Left colon (tissue), 2 donors: ENCODE data around the gene TOX3. TPM values are rescaled to one million over a fixed set of nuclear protein-coding genes. Genes with fewer than 3 reads are reported as not detected.
A peak's percentile ranks its signal among the peaks of the same experiment; 100 is the strongest.

Experiments
- ATAC-seq: fragments of 200-7000 bp; cut with Tn5 transposase; one replicate; pipeline ENCODE4 v1.9.1; 2020; ENCODE audit warnings: mild to moderate bottlenecking, moderate library complexity
- DNase-seq, 2 donors: peaks; one replicate each; pipeline ENCODE4 v3.0.0-alpha.2; 2020
- intact Hi-C, 2 donors: fragments of 100-400 bp; cut with DNase I in 1 of 2; cut with micrococcal nuclease in 1 of 2; formaldehyde crosslinking; loops; one replicate each; pipeline versions ENCODE4 v1.11.2 to v1.14.0; 2022; cut with DNase I, micrococcal nuclease
- long read RNA-seq: library from polyadenylated mRNA; unstranded; transcript quantifications from one replicate; pipeline ENCODE4 v2.0.0, GENCODE V29; 2021
- total RNA-seq, 2 donors: library from RNA; stranded (reverse); fragmentation: NEBNext Ultra II Directional; extraction: Animal tissue kit (Norgen Biotek cat#: 25700); gene quantifications; one replicate each; pipeline ENCODE4 v1.2.1, GENCODE V29; 2021
- donor health status: DM: no; HTN: no; CAD: no.
- donor health status: DM: yes; HTN: yes; CAD: no.

Gene TOX3
- 10 to 100 TPM; 47.8 to 51.7 TPM for total RNA-seq
- long read RNA-seq, transcript TOX3-201 (7 exons, 3,233 nt): major isoform, 5 of 57 reads
- long read RNA-seq, transcript TOX3-204 (2 exons, 3,414 nt): major isoform, 5 of 57 reads
- long read RNA-seq, partial matches to known transcripts: 28 of 57 reads
- long read RNA-seq, other reads (novel, unspliced or antisense): 19 of 57 reads

DNA sequence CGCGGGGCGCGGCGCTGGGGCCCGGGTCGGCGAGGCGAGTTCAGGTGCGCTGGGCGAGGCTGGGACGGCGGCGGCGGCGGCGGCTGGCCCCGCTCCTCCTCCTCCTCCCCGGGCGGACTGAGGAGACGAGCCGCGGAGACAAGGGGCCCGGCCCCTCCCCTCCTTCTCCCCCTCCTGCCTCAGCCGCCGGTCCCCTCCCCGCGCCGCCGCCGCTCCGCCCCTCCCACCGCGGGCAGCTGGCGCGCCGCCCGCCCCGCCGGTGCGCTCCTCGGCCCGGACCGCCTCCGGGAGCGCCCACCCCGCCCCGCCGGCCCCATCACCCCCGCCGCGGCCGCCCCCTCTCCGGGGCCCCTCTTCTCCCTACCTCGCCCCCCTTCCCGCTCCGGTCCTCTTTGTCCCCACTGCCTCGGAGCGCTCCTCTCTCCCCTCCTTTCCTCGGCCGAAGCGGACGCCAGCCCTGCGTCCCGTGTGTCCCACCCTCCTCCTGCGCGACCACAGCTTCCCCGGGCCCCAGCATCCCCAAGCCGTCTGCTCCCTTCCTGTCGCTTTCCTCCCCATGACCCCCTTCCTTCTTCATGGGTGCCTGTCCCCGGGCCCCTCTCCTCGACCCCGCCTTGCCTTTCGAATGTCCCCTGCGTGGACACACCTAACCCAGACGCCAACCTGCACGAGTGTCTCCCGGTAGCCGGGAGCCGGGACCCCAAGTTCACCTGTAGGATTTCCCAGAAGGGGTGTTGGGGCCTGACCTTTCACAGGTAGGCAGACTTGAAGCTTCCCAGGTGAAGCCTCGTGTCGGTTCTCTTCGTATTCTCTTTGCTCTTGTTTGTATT is at the start of gene TOX3:
Gene TOX3, minus strand, starts transcription at position 140 of the 830 bp plus-strand sequence. CDS start 420 bp downstream, outside the sequence.
- DNase-seq (peak; percentile 66 to 73), ATAC-seq (peak; percentile 77)
- intact Hi-C loops: no loop called here

GRCh38 chr16:52592778-52593177 is 45.8 kb upstream of the TOX3 start:
- no peak for DNase-seq
- intact Hi-C loops: no loop called here
- no peak for ATAC-seq

DNA sequence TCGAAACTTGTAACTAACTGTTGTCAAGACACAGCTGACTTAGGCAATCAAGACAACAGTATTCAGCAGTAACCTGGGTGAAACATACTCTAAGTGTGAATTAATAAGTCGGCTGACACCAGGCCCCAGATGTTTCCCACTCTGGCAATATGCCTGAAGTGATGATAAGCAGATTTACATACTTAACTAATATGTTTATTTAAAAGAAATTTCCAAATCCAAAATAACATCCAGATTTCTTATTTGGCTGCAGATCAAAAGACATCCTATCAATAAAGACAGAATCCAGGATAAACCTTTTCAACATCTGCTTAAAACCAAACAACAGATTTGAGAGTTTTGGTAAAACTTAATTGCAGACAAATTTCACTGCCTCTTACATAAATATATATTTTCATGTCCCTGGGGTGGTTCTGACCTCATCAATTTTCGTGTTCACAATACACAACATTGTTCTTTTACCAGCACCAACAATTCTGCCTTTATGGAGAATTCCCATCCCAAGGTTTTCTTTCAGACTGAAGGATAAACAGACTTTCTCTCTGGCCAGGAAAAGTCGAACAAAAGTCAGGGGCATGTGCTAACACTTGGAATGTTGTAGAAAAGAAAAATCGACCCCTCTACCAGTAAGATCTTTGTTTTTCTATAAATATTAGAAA is 45.1 kb upstream of the TOX3 start:
- DNase-seq (no peak), ATAC-seq (no peak)
- intact Hi-C loops: no loop called here

DNA sequence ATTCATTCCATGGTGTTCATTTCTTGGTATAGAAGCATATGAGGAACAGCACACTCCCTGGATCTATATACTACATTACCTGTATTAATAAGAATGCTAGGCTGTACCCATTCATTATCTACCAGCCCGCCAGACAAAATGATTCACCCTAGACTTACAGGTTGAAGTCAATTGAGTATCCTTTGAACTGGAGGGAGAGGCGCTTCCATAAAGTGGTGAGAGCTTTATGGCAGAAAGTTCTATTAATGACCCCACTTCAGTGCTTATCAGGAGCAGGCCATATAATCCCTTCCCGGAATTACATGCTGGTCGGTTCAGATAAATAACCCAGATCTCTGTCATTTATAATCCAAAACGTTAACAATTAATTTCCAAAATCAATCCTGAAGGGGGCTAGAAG is 44.5 kb upstream of the TOX3 start:
- intact Hi-C loops: no loop called here
- DNase-seq: no peak
- ATAC-seq: no peak

DNA sequence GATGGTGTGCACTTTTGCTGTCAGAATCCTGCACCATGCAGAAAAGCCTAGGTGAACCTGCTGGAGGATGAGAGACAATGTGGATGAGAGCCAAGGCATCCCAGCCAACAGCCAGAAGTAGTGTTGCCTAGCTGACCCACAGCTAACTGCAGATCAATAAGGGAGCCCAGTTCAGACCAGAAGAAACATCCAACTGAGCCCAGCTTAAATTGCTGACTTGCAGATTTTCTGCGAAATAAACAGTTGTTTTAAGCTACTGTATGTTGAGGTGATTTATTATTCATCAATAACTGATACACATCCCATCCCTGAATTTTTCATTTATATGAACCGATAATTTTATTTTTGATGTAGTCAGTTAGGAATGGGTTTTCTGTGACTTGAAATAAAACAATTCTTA is 39.2 kb upstream of the TOX3 start:
- ATAC-seq: no peak
- no peak for DNase-seq
- intact Hi-C loops: no loop called here

DNA sequence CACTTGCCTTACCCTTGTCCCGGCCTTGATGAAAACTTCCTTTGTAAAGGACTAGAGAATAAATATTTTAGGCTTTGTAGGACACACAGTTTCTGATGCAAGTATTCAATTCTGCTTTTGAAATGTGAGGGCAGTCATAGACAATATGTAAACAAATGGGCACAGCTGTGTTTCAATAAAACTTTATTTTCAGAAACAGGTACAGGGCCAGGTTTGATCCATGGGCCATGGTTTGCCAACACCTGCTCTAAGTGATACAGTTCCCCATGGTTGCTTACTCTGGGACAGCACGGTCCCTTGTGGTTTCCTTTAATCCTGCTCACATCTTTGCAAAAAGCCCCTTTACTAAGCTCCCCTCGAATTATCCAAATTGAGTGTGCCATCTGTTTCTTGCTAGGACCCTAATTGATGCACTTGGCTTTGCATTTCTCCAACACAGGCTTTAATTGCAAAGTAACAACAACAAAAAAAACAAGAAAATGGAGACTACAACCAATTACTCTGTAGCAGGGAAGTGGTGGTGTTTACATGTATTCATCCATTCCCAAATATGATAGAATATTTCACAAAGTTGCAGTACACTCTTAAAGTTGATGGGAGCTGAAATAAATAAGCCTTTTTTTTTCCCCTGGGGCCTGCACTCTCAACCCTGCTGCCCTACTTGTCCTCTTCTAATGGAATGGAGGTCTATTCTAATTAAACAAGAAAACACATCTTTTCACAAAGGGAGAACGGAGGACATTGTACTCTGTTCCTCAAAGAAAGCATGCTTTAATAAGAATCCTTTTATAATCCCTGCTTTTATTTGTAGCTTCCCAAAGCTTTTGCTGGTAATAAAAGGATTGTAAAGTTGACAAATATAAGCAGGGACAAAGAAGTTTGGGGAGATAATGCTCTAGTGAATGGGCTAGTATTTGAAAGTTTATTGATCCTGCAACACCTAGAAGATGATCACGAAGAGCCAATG is 37.7 kb upstream of the TOX3 start:
- DNase-seq (no peak), ATAC-seq (no peak)
- intact Hi-C loops: no loop called here

GRCh38 chr16:52581530-52581929 is 34.6 kb upstream of the TOX3 start:
- ATAC-seq (no peak), DNase-seq (no peak)
- intact Hi-C loops: no loop called here

- ATAC-seq: no peak
- intact Hi-C loops: no loop called here
- DNase-seq: no peak
These were observed 33.5 kb upstream of the TOX3 start for GRCh38 chr16:52580488-52580887.

DNA sequence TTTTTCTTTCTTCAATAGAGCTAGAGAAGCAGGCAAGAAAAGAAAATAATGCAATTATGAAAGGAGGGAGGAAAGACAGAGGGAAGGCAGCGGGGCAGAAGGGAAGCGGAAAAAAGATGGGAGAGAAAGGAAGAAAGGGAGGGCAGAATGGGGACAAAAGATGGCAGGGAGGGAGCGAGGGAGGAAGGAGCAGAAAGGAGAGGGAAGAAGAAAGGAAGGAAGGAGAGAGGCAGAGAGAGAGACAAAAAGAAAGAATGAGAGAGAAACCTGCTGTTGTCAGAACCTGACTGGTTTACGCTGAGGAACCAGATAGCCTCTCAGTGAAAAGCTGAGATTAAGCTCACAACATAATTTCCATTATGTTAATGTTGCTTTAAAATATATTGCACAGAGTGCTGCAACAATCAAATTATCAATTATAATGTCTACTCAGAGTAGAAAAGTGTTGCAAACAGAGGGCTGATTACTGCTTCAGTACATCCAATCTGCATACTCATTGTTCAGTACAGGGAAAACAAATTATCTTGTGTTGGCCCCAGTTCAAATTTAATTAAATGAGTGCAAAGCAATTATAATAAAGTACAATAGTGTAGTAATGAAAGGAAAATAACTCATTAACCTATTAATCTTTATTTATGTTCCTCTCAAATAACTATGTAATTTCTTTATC is 32.0 kb upstream of the TOX3 start:
- ATAC-seq: no peak
- no peak for DNase-seq
- intact Hi-C loops: no loop called here

DNA sequence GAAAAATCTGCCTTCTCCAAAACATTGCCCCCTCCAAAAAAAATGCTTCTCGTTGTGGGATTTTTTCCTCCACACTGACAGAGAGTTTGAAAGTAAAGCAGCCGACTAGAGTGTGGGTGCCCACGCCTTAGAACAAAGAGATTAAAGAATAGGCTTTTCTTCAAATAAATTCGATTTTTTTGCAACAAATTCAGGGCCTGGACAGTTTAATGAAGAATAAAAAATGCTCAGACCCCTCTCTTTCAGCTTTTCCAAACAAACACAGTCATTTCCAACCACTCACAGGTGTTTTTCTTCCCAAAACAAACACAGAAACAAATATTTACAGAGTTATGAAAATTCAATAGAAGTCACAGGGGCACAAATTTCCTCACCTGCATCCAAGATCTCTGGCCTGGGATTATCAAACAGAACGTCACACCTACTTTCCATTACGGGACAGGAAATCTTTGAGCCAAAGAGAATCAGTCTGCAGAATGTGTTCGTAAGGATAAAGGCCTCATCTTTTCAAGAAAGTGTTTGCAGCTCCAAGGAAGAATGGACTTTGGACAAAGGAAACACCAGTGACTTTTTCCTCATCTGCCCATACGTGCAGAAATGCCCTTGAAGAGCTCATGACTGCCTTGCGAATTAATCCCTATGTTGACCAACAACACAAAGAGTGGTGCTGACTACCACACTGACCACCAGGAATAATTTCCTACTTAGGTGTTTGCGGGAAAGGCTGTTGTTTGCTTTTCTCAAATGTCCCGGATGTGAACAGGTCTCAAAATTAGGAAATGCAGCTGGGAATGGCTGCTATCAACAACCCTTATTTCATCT is 31.3 kb upstream of the TOX3 start:
- ATAC-seq: peak; percentile 64
- DNase-seq: no peak
- intact Hi-C loops: no loop called here

- intact Hi-C loops: no loop called here
- no peak for DNase-seq
- ATAC-seq: no peak
These were observed 30.3 kb upstream of the TOX3 start for GRCh38 chr16:52577130-52577706.

DNA sequence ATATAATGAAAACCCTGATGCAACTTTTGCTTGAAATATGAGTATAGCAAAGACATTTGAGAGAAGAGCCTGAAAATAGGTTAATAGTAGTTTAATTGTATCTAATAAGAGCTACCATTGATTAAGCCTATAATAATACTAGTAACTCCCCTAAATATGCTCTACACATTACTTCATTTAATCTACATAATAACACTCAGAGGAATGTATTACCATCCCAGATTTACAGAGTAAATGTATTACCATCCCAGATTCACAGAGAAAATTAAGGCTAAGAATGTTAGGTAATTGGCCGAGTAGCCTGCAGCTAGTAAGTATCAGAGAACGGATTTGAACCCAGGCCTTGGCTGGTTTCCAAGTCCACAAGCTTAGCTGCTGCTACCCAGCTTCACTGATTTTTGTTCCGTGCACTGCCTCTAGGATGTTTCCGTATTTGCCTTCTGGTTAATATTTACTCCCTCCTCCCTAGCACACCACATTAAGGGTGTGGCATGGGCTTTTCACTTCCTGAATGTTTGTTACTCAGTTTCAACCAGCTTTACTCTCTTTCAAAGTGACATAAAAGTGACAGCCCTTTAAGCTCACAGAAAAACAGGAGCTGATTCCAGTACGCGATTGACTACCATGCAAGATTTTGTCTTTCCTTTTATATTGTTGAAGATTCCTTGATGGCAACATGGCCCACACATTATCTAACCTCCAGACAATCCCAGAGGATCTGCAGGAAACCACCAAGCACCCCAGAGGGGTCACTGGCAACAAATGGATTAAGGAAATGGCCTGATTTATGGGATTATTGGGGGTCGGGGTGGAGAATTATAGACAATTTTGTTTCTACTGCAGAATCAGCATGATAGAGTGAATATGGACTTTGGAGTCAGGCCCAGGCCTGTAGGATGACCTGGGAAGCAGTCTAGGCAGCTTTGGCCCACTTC is 26.7 kb upstream of the TOX3 start:
- DNase-seq: peak; percentile 69 to 77
- intact Hi-C loops: no loop called here
- ATAC-seq: peak; percentile 90

DNA sequence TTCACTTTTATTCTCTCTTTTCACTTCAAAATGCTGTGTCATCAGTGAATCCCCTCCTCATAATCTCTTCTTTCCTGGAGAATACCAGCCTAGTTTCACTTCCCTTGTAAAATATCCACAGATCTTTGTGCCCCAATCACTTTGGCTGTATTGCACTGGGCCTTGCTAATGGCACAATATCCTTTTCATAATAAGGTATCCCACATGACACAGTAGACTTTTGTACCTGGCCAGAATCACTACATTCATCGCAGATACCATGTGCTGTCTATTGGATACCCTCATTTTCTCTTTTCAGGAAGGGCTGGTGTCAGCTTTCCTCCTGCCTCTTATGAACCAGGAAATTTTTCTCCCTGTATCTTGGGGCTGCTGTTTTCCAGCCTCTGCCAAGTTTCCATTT is 25.7 kb upstream of the TOX3 start:
- intact Hi-C loops: no loop called here
- peak; percentile 40 for ATAC-seq
- no peak for DNase-seq

DNA sequence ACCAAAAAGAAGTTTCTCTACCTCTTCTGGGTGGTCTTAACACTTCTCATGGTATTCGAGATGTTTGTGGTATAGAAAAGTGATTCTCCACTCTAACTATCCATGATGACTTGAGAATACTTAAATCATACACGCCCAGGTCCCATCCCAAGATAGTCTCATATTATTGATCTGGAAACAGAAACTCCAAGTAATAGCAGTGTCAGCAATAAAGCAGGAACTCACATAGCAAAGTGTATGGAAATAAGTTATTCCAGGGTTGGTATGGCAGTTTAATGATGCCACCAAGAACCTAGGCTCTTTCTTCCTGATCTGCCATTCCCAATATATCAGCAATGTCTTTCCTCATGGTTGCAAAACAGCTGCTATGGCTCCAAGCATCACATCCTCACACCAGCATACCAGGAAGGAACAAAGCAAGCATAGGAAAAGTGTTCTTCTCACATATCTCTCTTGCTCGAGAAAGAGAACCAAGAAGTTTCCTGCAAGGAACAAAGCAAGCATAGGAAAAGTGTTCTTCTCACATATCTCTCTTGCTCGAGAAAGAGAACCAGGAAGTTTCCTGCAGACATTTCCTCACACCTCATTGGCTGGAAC is 23.6 kb upstream of the TOX3 start:
- no peak for DNase-seq
- ATAC-seq: no peak
- intact Hi-C loops: no loop called here

DNA sequence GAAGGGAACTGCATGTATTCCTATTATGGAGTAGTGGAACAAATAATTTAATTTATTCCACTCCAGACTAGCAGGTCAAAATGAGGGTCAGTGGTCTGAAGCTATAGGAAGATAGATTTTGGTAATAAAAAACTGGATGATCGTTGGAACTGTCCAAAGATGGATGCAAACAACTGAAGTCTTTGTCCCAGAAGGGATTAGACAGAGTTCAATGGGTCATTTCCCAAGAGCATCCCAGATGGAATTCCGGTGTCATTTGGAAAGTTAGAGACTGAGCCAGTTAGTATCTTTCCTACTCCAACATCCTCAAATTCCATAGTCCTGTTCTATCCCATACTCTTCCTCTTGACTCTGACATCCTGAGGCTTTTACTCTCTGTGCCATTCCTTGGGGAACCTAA is 22.8 kb upstream of the TOX3 start:
- DNase-seq: no peak
- intact Hi-C loops: no loop called here
- ATAC-seq: no peak
